PFSK-1 (cell line): ENCODE results near the gene SPATS2L.

Source experiments
- FOXP2 ChIP-seq: optimal IDR thresholded peaks from 2 replicates; pipeline ENCODE3; 2011; ENCODE audit warnings: borderline replicate concordance, control low read depth, inconsistent platforms; ENCODE audit not compliant: insufficient read depth; ENCODE audit errors: extremely low read length, extremely low read depth
- POLR2AphosphoS5 ChIP-seq: IDR thresholded peaks from 2 replicates; pipeline ENCODE4 v1.6.1; 2012; ENCODE audit warnings: low read depth, mild to moderate bottlenecking, control low read depth, low read length, moderate library complexity
- SIN3A ChIP-seq: IDR thresholded peaks from 2 replicates; pipeline ENCODE4 v1.6.1; 2012; ENCODE audit warnings: mild to moderate bottlenecking, low read length, moderate library complexity, borderline replicate concordance; ENCODE audit not compliant: insufficient read depth
- TAF1 ChIP-seq: IDR thresholded peaks from 2 replicates; pipeline ENCODE4 v1.6.1; 2012; ENCODE audit warnings: low read length, control low read depth, borderline replicate concordance; ENCODE audit not compliant: insufficient read depth
- TF ChIP-seq, protein P1 (sequence below), 2 experiments: IDR thresholded peaks; 2 replicates each; pipeline versions ENCODE4 v1.6.1 to v1.8.0; 2011 to 2012; ENCODE audit warnings: low read depth in 2 of 2, low read length in 2 of 2, control low read depth in 1 of 2, inconsistent platforms in 1 of 2, mild to moderate bottlenecking in 1 of 2, moderate library complexity in 1 of 2; ENCODE audit not compliant: insufficient read depth in 1 of 2

Gene SPATS2L

DNA sequence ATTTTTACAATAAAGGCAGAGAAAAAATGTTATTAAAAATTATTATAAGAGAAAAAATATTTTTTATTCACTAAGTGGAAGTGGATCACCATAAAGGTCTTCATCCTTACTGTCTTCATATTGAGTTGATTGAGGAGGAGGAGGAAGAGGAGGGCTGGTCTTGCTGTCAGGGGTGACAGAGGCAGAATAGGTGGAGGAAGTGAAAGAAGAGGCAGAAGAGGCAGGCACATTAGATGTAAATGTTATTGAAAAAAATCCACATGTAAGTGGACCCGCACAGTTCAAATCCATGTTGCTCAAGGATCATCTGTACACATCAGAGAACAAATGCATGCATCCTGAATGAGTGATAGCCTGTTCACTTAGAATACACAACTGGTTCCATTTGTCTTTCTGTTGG is 6.4 kb upstream of the SPATS2L start:
- TF ChIP-seq SIN3A (no peak), FOXP2 (no peak), TAF1 (no peak), POLR2AphosphoS5 (no peak)
- TF ChIP-seq, protein P1, sequence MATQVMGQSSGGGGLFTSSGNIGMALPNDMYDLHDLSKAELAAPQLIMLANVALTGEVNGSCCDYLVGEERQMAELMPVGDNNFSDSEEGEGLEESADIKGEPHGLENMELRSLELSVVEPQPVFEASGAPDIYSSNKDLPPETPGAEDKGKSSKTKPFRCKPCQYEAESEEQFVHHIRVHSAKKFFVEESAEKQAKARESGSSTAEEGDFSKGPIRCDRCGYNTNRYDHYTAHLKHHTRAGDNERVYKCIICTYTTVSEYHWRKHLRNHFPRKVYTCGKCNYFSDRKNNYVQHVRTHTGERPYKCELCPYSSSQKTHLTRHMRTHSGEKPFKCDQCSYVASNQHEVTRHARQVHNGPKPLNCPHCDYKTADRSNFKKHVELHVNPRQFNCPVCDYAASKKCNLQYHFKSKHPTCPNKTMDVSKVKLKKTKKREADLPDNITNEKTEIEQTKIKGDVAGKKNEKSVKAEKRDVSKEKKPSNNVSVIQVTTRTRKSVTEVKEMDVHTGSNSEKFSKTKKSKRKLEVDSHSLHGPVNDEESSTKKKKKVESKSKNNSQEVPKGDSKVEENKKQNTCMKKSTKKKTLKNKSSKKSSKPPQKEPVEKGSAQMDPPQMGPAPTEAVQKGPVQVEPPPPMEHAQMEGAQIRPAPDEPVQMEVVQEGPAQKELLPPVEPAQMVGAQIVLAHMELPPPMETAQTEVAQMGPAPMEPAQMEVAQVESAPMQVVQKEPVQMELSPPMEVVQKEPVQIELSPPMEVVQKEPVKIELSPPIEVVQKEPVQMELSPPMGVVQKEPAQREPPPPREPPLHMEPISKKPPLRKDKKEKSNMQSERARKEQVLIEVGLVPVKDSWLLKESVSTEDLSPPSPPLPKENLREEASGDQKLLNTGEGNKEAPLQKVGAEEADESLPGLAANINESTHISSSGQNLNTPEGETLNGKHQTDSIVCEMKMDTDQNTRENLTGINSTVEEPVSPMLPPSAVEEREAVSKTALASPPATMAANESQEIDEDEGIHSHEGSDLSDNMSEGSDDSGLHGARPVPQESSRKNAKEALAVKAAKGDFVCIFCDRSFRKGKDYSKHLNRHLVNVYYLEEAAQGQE (IDR thresholded peaks at IDR 0.05; ENCODE audit: insufficient read depth in 1 of 2, low read depth in 2 of 2, low read length in 2 of 2): no peak

DNA sequence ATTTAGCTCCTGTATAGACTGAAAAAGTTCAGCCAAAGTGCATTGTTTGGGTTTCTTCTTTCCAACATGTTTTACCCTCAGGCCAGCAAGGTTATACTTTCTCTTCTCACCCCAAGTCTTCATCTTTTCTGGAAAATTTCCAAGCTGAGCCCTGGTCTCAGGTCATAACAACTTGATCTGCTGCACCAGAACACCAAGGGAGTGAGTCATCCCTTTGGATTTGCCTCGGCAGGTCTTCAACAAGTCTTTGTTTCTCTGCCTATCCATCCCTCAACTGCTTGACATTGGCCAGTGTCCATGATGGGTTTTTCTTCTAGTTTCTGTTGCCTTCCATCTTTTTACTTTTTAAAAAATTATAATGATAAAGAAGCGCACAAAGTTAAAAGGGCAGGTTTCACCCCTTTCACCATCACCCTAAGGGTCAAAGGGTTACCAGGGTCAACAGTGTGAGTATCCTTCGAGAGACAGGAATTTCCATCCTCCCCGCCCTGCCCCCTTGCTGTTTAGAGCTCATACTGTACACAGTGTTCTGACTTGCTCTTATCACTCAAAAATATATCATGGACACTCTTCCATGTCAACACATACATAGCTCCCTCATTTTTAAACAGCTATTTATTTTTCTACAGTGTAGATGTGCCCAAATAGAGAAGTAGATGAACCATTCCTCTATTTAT is 5.7 kb upstream of the SPATS2L start:
- no peak for TF ChIP-seq FOXP2
- TF ChIP-seq, protein P1 (IDR thresholded peaks at IDR 0.05; ENCODE audit: insufficient read depth in 1 of 2, low read depth in 2 of 2, low read length in 2 of 2): no peak
- TF ChIP-seq POLR2AphosphoS5: no peak
- TF ChIP-seq TAF1: no peak
- TF ChIP-seq SIN3A: no peak

DNA sequence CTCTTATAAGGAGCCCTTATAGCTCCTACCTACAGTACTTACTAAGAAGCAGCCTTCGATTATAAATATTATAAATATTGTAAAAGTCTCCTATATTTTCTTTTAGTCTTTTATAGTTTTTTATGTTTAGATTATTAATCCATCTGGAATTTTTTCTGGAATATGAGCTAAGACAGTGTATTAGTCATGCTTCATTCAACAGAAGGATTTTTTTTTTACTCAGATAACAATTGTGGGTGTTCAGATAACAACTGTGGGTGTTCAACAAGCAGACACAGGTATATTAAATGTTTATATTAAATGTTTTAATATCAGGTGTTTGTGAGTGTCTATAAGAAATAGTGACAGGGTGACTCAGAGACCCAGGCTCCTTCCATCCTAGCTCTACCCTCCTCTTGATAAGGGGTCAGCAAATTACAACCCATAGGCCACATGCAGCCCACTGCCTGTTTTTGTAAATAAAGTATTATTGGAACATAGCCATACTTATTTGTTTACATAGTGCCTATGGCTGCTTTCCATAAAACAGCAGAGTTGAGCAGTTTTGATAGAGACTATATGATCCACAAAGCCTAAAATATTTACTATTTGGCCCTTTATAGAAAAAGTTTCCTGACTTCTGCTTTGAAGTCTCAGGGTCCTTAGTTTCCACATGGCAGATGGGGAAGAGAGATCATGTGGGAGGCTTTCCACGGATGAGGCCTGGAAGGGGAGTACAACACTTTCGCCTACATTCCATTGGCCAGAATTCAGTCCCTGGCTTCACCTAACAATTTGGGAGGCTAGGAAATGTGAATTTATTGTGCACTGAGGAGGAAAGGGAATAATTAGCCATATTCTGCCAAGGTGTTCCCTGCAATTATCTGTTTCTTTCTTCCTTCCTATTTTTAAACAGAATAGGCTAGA is 4.3 kb upstream of the SPATS2L start:
- TF ChIP-seq TAF1 (no peak), FOXP2 (no peak), POLR2AphosphoS5 (no peak), SIN3A (no peak)
- TF ChIP-seq, protein P1 (IDR thresholded peaks at IDR 0.05; ENCODE audit: insufficient read depth in 1 of 2, low read depth in 2 of 2, low read length in 2 of 2): no peak

DNA sequence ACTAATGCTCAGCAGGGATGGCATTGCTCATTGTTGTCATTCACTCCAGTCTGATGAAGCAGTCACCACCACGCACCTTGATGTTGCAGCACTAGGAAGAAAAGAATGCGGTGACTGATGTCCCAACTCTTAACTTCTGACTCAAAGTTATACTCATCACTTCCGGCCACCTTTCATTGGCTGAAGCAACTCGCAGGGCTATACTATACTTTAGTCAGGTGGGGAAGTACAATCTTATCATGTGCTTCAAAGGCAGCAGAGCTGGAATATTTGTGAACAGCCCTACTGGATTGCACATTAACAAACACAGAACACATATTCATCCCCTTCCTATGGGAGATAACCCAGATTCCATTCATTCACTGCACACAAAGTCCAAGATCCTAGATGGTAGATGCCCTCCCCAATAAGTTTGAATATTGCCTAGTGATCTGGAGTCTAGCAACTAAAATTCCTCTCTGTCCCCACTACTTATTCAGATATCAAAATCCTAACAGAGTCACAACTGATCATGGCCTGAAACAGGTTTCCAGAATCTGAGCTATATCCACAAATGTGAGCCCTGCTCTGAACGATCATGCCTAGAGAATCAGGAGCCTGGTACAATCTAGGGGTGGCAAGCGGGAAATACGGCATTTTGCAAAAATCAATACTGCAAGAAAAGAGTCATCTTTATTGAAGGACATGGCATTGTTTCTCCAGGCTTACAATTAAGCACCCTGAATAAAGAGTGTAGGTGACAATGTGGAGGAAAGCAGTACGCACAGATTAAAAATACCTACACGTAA is 3.4 kb upstream of the SPATS2L start:
- TF ChIP-seq TAF1 (no peak), FOXP2 (no peak), POLR2AphosphoS5 (no peak), SIN3A (no peak)
- TF ChIP-seq, protein P1 (IDR thresholded peaks at IDR 0.05; ENCODE audit: insufficient read depth in 1 of 2, low read depth in 2 of 2, low read length in 2 of 2): no peak
